SK-N-SH treated with all-trans-retinoic acid at 6 μM for 48 hours (cell line): Measurements from ENCODE around the gene PXDC1.

Source experiments
- CREB5 ChIP-seq: fragments of 250-450 bp; sonication (Bioruptor Pico); IDR thresholded peaks from 2 replicates; pipeline ENCODE4 v1.5.1; 2020; ENCODE audit warnings: low read depth, mild to moderate bottlenecking, moderate library complexity
- ESRRG ChIP-seq: fragments of 250-450 bp; sonication (Bioruptor Pico); IDR thresholded peaks from 2 replicates; pipeline ENCODE4 v1.6.1; 2021; ENCODE audit warnings: mild to moderate bottlenecking
- GLIS3 ChIP-seq: fragments of 250-450 bp; sonication (Bioruptor Pico); IDR thresholded peaks from 2 replicates; pipeline ENCODE4 v1.5.0; 2020; ENCODE audit warnings: mild to moderate bottlenecking, moderate library complexity
- ISL1 ChIP-seq: fragments of 250-450 bp; sonication (Bioruptor Pico); IDR thresholded peaks from 2 replicates; pipeline ENCODE4 v2.1.2; 2022; ENCODE audit warnings: mild to moderate bottlenecking, moderate library complexity
- OSR1 ChIP-seq: fragments of 250-450 bp; sonication (Bioruptor Pico); IDR thresholded peaks from 2 replicates; pipeline ENCODE4 v1.8.0; 2022; ENCODE audit warnings: moderate library complexity, mild to moderate bottlenecking, inconsistent platforms
- PPARA ChIP-seq: fragments of 250-450 bp; sonication (Bioruptor Pico); IDR thresholded peaks from 2 replicates; pipeline ENCODE4 v1.5.0; 2020; ENCODE audit warnings: mild to moderate bottlenecking, borderline replicate concordance
- RARB ChIP-seq: fragments of 250-450 bp; sonication (Bioruptor Pico); IDR thresholded peaks from 2 replicates; pipeline ENCODE4 v1.8.0; 2021; ENCODE audit warnings: mild to moderate bottlenecking, moderate library complexity
- TOX ChIP-seq: fragments of 250-450 bp; sonication (Bioruptor Pico); IDR thresholded peaks from 2 replicates; pipeline ENCODE4 v1.8.0; 2021; ENCODE audit warnings: mild to moderate bottlenecking, moderate library complexity, borderline replicate concordance
- ZC3H10 ChIP-seq: fragments of 250-450 bp; sonication (Bioruptor Pico); IDR thresholded peaks from 2 replicates; pipeline ENCODE4 v1.5.1; 2021; ENCODE audit warnings: mild to moderate bottlenecking, moderate library complexity
- TF ChIP-seq, protein P1 (sequence below): fragments of 250-450 bp; sonication (Bioruptor Pico); IDR thresholded peaks from 2 replicates; pipeline ENCODE4 v1.8.0; 2020; ENCODE audit warnings: mild to moderate bottlenecking, moderate library complexity, borderline replicate concordance

DNA sequence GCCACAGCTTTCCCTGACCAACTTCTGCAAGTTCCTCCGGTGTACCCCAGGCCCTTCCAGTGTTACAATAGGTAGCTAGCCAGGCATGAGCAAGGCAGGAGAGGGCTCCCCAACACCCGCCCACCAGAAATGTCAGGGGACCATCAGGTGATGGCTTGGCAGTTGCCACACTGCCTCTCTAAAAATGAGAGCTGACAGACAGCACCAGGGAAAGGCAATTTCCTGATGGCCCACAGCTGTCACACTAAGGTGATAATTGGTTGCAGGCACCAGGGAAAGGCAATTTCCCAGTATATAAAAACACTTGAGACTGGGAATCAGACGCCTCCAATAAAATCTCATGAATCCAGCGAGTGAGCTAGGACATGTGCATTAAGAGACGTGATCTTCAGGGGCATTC lies 49.9 kb downstream of the PXDC1 start:
- TF ChIP-seq GLIS3 (CRISPR knock-in tag) (no peak), CREB5 (CRISPR knock-in tag) (no peak), PPARA (CRISPR knock-in tag) (no peak), OSR1 (CRISPR knock-in tag) (no peak), TOX (no peak), RARB (CRISPR knock-in tag) (no peak), ZC3H10 (CRISPR knock-in tag) (no peak), ESRRG (CRISPR knock-in tag) (no peak), ISL1 (no peak)
- TF ChIP-seq, protein P1, sequence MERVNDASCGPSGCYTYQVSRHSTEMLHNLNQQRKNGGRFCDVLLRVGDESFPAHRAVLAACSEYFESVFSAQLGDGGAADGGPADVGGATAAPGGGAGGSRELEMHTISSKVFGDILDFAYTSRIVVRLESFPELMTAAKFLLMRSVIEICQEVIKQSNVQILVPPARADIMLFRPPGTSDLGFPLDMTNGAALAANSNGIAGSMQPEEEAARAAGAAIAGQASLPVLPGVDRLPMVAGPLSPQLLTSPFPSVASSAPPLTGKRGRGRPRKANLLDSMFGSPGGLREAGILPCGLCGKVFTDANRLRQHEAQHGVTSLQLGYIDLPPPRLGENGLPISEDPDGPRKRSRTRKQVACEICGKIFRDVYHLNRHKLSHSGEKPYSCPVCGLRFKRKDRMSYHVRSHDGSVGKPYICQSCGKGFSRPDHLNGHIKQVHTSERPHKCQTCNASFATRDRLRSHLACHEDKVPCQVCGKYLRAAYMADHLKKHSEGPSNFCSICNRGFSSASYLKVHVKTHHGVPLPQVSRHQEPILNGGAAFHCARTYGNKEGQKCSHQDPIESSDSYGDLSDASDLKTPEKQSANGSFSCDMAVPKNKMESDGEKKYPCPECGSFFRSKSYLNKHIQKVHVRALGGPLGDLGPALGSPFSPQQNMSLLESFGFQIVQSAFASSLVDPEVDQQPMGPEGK (CRISPR knock-in tag) = no peak
